ENCODE results near the gene RCC2. TPM values are rescaled to one million over a fixed set of nuclear protein-coding genes. Genes with fewer than 3 reads are reported as not detected.
A peak's percentile ranks its signal among the peaks of the same experiment; 100 is the strongest.

RCC2 gene
- total and polyA plus RNA-seq, 9 donors, result 15.3 to 52.2 (median 40.7) TPM

- Histone ChIP-seq H3K27me3 (no peaks in the 10 kb centered on the region), H3K27ac (peak overlapping the region in 1 of 2 donors; percentile 71), H3K9me3 (no peaks in the 10 kb centered on the region), H3K36me3 (no peaks in the 10 kb centered on the region), H3K4me3 (no peak overlapping the region), H3K4me1 (ENCODE audit: insufficient read depth) (peaks cover 17% of the 10 kb centered on the region)
- TF ChIP-seq CTCF (IDR thresholded peaks at IDR 0.05), result no peak
- no peak for TF ChIP-seq POLR2A (IDR thresholded peaks at IDR 0.05)
- TF ChIP-seq EP300 (IDR thresholded peaks at IDR 0.05), result no peak
- intact Hi-C loops (cut with DNase I), result loop anchor here in 2 of 4 donors (5.0 to 10.0 kb wide), 2 partner anchors 181 to 183 kb away; no protein-coding TSS in a partner anchor
- WGBS, 3 donors, result 18 to 43% (median 23%) methylated on average over 13 of the region's 13 CpGs
- peak; percentile 53 to 71 (median 63) for DNase-seq
Observed at GRCh38 chr1:17423781-17424245, 15.7 kb downstream of the RCC2 start.

- Histone ChIP-seq H3K4me1 (ENCODE audit: insufficient read depth) (peaks cover 17% of the 10 kb centered on the region), H3K36me3 (no peaks in the 10 kb centered on the region), H3K4me3 (no peak overlapping the region), H3K27ac (peak overlapping the region in 1 of 2 donors; percentile 71), H3K9me3 (no peaks in the 10 kb centered on the region), H3K27me3 (no peaks in the 10 kb centered on the region)
- intact Hi-C loops (cut with DNase I), result loop anchor here in 2 of 4 donors (5.0 to 10.0 kb wide), 2 partner anchors 182 to 185 kb away; no protein-coding TSS in a partner anchor
- peak in 1 of 5 donors; percentile 58 for DNase-seq
- WGBS, 3 donors, result 48 to 59% (median 58%) methylated on average over 7 of the region's 7 CpGs
- no peak for TF ChIP-seq POLR2A (IDR thresholded peaks at IDR 0.05)
- no peak for TF ChIP-seq CTCF (IDR thresholded peaks at IDR 0.05)
- no peak for TF ChIP-seq EP300 (IDR thresholded peaks at IDR 0.05)
Observed at GRCh38 chr1:17422461-17422860, 17.0 kb downstream of the RCC2 start.

GRCh38 chr1:17420391-17420918, 19.0 kb downstream of the RCC2 start:
- intact Hi-C loops (cut with DNase I), result loop anchor here in 2 of 4 donors (5.0 to 10.0 kb wide), 2 partner anchors 184 to 187 kb away; no protein-coding TSS in a partner anchor
- Histone ChIP-seq H3K27me3 (no peaks in the 10 kb centered on the region), H3K4me3 (no peak overlapping the region), H3K4me1 (ENCODE audit: insufficient read depth) (peaks cover 17% of the 10 kb centered on the region), H3K9me3 (no peaks in the 10 kb centered on the region), H3K27ac (peak overlapping the region in 1 of 2 donors; percentile 71), H3K36me3 (no peaks in the 10 kb centered on the region)
- 83 to 85% (median 84%) methylated on average over 6 of the region's 6 CpGs for WGBS, 3 donors
- TF ChIP-seq EP300 (IDR thresholded peaks at IDR 0.05) (no peak), CTCF (IDR thresholded peaks at IDR 0.05) (no peak), POLR2A (IDR thresholded peaks at IDR 0.05) (no peak)
- DNase-seq, result no peak

- H3K4me1 ChIP-seq (ENCODE audit: insufficient read depth), result peaks cover 17% of the 10 kb centered on the region
- peak; percentile 67 to 87 (median 81) for DNase-seq
- H3K27me3 ChIP-seq, result no peaks in the 10 kb centered on the region
- H3K27ac ChIP-seq, result no peak overlapping the region
- TF ChIP-seq CTCF (IDR thresholded peaks at IDR 0.05) (peak; percentile 89 to 99 (median 93)), EP300 (IDR thresholded peaks at IDR 0.05) (no peak), POLR2A (IDR thresholded peaks at IDR 0.05) (no peak)
- no peak overlapping the region for H3K4me3 ChIP-seq
- H3K9me3 ChIP-seq, result no peaks in the 10 kb centered on the region
- H3K36me3 ChIP-seq, result no peaks in the 10 kb centered on the region
- WGBS, 3 donors, result 40 to 51% (median 40%) methylated on average over 42 of the region's 42 CpGs
- intact Hi-C loops (cut with DNase I), result loop anchor here in 3 of 4 donors (5.0 to 10.0 kb wide), 2 partner anchors 185 to 188 kb away; no protein-coding TSS in a partner anchor
Observed at GRCh38 chr1:17419626-17420328, 19.7 kb downstream of the RCC2 start.

All from ovary (tissue), 9 donors.